ENCODE results near the gene STIP1.
A peak's percentile ranks its signal among the peaks of the same experiment; 100 is the strongest.

The STIP1 gene

GRCh38 chr11:64224151-64224890 is 38.4 kb downstream of the STIP1 start:
- DNase-seq, result no peak

GRCh38 chr11:64224891-64225607 is 39.1 kb downstream of the STIP1 start:
- no peak for DNase-seq

GRCh38 chr11:64225608-64226506 is 39.9 kb downstream of the STIP1 start, which contains the start of the genes NUDT22 and TRPT1:
Gene NUDT22, plus strand, starts transcription at chr11:64226274. Its CDS starts 379 bp downstream, at chr11:64226653.
Gene TRPT1, minus strand, starts transcription at chr11:64226186. Its CDS starts 326 bp downstream, at chr11:64225860.
- peak in 1 of 2 experiments; percentile 31 for DNase-seq

- no peak for DNase-seq
Observed at GRCh38 chr11:64226507-64227051, 40.6 kb downstream of the STIP1 start.

- DNase-seq, result no peak
Observed at GRCh38 chr11:64227405-64227956, 41.5 kb downstream of the STIP1 start.

GRCh38 chr11:64229090-64229743 is 43.2 kb downstream of the STIP1 start:
- no peak for DNase-seq

- no peak for DNase-seq
Observed at GRCh38 chr11:64229744-64230170, 43.8 kb downstream of the STIP1 start.

GRCh38 chr11:64230171-64230984 is 44.4 kb downstream of the STIP1 start, which contains the start of gene DNAJC4:
Gene DNAJC4, plus strand, starts transcription at chr11:64230548. Its CDS starts 307 bp downstream, at chr11:64230855.
- DNase-seq, result peak; percentile 82 to 95

GRCh38 chr11:64230985-64231365 is 45.0 kb downstream of the STIP1 start:
- DNase-seq, result no peak

- no peak for DNase-seq
Observed at GRCh38 chr11:64231546-64231945, 45.6 kb downstream of the STIP1 start.

- no peak for DNase-seq
Observed at GRCh38 chr11:64232182-64232966, 46.4 kb downstream of the STIP1 start.

GRCh38 chr11:64232967-64233315 is 47.0 kb downstream of the STIP1 start:
- DNase-seq, result no peak

- no peak for DNase-seq
Observed at GRCh38 chr11:64233913-64234586, 48.1 kb downstream of the STIP1 start, which contains the start of gene VEGFB. Gene VEGFB, plus strand, starts transcription at chr11:64234584. Its CDS starts 250 bp downstream, at chr11:64234834.

GRCh38 chr11:64234647-64235379 is 48.8 kb downstream of the STIP1 start:
- DNase-seq, result no peak

- no peak for DNase-seq
Observed at GRCh38 chr11:64235437-64236161, 49.6 kb downstream of the STIP1 start.

- no peak for DNase-seq
Observed at GRCh38 chr11:64237484-64237951, 51.5 kb downstream of the STIP1 start.

GRCh38 chr11:64238076-64238475 is 52.1 kb downstream of the STIP1 start:
- DNase-seq, result no peak

- DNase-seq, result no peak
Observed at GRCh38 chr11:64238999-64239398, 53.0 kb downstream of the STIP1 start.
